ENCODE results near the gene OVAAL.
A peak's percentile ranks its signal among the peaks of the same experiment; 100 is the strongest.

The OVAAL gene

GRCh38 chr1:180545991-180546390, 12.8 kb upstream of the OVAAL start (continued):
- TF ChIP-seq HIC1 (tag by site-specific recombination; IDR thresholded peaks at IDR 0.05) = no peak
- no peak for TF ChIP-seq ZNF561 (tag by site-specific recombination; IDR thresholded peaks at IDR 0.05; ENCODE audit: borderline replicate concordance)
- no peak for TF ChIP-seq EGR2 (tag by site-specific recombination; IDR thresholded peaks at IDR 0.05; ENCODE audit: low read depth)
- TF ChIP-seq, protein P1, sequence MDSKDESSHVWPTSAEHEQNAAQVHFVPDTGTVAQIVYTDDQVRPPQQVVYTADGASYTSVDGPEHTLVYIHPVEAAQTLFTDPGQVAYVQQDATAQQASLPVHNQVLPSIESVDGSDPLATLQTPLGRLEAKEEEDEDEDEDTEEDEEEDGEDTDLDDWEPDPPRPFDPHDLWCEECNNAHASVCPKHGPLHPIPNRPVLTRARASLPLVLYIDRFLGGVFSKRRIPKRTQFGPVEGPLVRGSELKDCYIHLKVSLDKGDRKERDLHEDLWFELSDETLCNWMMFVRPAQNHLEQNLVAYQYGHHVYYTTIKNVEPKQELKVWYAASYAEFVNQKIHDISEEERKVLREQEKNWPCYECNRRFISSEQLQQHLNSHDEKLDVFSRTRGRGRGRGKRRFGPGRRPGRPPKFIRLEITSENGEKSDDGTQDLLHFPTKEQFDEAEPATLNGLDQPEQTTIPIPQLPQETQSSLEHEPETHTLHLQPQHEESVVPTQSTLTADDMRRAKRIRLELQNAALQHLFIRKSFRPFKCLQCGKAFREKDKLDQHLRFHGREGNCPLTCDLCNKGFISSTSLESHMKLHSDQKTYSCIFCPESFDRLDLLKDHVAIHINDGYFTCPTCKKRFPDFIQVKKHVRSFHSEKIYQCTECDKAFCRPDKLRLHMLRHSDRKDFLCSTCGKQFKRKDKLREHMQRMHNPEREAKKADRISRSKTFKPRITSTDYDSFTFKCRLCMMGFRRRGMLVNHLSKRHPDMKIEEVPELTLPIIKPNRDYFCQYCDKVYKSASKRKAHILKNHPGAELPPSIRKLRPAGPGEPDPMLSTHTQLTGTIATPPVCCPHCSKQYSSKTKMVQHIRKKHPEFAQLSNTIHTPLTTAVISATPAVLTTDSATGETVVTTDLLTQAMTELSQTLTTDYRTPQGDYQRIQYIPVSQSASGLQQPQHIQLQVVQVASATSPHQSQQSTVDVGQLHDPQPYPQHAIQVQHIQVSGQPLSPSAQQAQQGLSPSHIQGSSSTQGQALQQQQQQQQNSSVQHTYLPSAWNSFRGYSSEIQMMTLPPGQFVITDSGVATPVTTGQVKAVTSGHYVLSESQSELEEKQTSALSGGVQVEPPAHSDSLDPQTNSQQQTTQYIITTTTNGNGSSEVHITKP (tag by site-specific recombination; IDR thresholded peaks at IDR 0.05) = no peak
- no peak for TF ChIP-seq ZNF514 (tag by site-specific recombination; IDR thresholded peaks at IDR 0.05)

- ChIA-PET CTCF (interaction anchor here (0.7 kb wide), 2 partner anchors 21 to 643 kb away, joined by 3 to 6 read pairs; no protein-coding TSS in a partner anchor), POLR2A (no interaction called here)
- Histone ChIP-seq H3K4me1 (ENCODE audit: control insufficient read depth, insufficient read depth, low read length) (no peaks in the 10 kb centered on the region), H3K4me3 (ENCODE audit: low read depth, low read length) (no peak overlapping the region), H3K9me3 (ENCODE audit: control insufficient read depth, insufficient read depth, low read depth, low read length) (no peaks in the 10 kb centered on the region), H3K36me3 (ENCODE audit: control insufficient read depth in 2 of 2, insufficient read depth in 1 of 2, low read length in 2 of 2) (no peaks in the 10 kb centered on the region), H3K27ac (ENCODE audit: extremely low read depth, low read depth, low read length) (no peak overlapping the region)
- TF ChIP-seq IKZF3 (tag by site-specific recombination; IDR thresholded peaks at IDR 0.05) (0 out of 2 replicates have a peak, but pooled peaks have one; percentile 44), TRIM28 (IDR thresholded peaks at IDR 0.05; ENCODE audit: borderline replicate concordance, low read length) (no peak), GFI1B (tag by site-specific recombination; IDR thresholded peaks at IDR 0.05) (0 out of 2 replicates have a peak, but pooled peaks have one; percentile 49), REST (tag by site-specific recombination; IDR thresholded peaks at IDR 0.05) (0 out of 2 replicates have a peak, but pooled peaks have one; percentile 36), TCF7L2 (IDR thresholded peaks at IDR 0.05; ENCODE audit: borderline replicate concordance, low read depth, low read length) (0 out of 2 replicates have a peak, but pooled peaks have one; percentile 24), REPIN1 (tag by site-specific recombination; IDR thresholded peaks at IDR 0.05; ENCODE audit: low read depth) (no peak), ZNF362 (tag by site-specific recombination; IDR thresholded peaks at IDR 0.05) (0 out of 2 replicates have a peak, but pooled peaks have one; percentile 25), PATZ1 (tag by site-specific recombination; IDR thresholded peaks at IDR 0.05) (peak; percentile 43), ZNF707 (tag by site-specific recombination; IDR thresholded peaks at IDR 0.05) (no peak), ZFHX2 (tag by site-specific recombination; conservative IDR thresholded peaks at IDR 0.05) (peak; percentile 27; the same call in 1 of the 2 replicates), ZIC2 (tag by site-specific recombination; IDR thresholded peaks at IDR 0.05) (peak; percentile 72), SP7 (tag by site-specific recombination; IDR thresholded peaks at IDR 0.05) (peak; percentile 67), ZBTB8A (tag by site-specific recombination; IDR thresholded peaks at IDR 0.05) (peak; percentile 52), ZEB2 (tag by site-specific recombination; IDR thresholded peaks at IDR 0.05) (no peak)
- TF ChIP-seq, protein P2, sequence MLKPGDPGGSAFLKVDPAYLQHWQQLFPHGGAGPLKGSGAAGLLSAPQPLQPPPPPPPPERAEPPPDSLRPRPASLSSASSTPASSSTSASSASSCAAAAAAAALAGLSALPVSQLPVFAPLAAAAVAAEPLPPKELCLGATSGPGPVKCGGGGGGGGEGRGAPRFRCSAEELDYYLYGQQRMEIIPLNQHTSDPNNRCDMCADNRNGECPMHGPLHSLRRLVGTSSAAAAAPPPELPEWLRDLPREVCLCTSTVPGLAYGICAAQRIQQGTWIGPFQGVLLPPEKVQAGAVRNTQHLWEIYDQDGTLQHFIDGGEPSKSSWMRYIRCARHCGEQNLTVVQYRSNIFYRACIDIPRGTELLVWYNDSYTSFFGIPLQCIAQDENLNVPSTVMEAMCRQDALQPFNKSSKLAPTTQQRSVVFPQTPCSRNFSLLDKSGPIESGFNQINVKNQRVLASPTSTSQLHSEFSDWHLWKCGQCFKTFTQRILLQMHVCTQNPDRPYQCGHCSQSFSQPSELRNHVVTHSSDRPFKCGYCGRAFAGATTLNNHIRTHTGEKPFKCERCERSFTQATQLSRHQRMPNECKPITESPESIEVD (tag by site-specific recombination; IDR thresholded peaks at IDR 0.05) = 0 out of 2 replicates have a peak, but pooled peaks have one; percentile 7
Measured at GRCh38 chr1:180548686-180549317, 10.0 kb upstream of the OVAAL start.
